Kidney tubule cell (primary cell): ENCODE data around the gene DOCK2.

ENCODE experiments used
- DNase-seq: peaks from one replicate; pipeline ENCODE4 v3.0.0-alpha.2; 2018; ENCODE audit warnings: low spot score

The DOCK2 gene

DNA sequence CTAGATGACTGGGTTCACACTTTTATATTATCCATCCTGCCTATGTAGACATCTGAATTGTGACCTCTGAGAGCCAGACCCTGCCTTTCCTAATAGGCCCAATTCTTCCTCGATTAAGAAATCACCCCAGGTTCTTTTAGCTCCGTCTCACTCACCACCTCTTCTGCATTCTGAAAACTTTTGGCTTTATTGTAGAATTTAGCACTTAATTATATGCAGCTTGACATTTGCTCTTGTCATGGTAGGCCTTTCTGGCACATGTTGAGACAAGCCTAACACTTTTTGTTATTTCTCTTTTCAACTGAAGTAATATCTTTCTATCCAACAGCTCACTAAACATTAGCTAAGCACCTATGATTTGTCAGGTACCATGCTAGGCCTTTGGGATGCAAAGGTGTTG lies 180.0 kb downstream of the DOCK2 start:
- no peak for DNase-seq

DNA sequence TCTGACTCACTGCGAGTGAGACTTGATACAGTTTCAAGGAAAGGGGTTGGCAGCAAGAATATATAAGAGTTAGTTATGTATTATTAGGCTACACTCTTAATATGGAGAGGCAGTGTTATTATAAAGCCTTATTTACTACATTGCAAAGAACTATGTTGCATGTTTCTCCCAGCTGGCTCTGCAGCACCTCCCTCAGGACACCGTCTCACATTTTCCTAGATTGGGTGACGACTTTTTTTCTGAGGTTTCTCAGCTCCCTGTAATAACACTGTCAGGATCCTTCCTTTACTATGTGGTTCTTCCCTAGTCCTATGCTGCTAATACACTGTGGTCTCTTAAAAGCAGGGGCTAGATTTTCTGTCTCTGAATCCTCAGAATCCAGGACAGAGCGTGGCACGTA lies 189.5 kb downstream of the DOCK2 start:
- peak; percentile 18 for DNase-seq

GRCh38 chr5:169827769-169828168 lies 190.7 kb downstream of the DOCK2 start:
- DNase-seq = no peak

DNA sequence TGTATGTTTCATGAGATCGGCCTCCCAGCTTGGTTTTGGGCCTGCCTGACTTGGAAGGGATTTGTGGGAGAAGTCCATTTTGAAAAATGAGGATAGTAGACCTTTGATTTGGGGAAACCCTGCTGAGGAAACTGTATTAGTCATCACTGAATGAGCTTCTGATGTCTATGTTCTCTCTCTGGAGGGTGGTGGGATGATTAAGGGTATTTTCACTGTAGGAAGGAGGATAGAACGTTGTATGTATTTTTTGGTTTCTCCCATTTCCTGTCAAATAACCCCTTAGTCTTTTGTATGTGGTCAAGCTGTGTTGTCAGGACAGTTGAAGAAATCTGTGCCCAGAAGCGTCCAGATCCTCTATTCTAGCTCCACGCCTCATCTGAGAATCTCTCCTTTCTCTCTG lies 191.3 kb downstream of the DOCK2 start:
- no peak for DNase-seq

DNA sequence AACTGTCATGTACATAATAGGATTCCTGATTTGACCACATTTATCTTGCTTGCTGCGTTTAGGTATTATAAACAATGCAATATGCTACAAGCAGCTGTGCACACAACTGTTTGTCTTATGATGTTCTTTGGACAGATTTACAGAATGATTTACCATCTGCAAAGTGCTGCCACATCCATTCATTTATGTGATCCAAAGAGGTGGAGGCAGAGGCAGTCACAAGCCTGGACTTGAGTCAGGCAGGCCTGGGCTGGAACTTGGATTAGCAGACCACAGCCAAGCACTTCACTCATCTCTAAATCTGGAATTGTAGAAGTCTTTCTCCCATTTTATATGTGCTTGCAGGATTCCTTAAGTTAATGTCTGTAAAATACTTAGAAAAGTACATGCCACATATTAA lies 194.3 kb downstream of the DOCK2 start:
- DNase-seq = no peak

DNA sequence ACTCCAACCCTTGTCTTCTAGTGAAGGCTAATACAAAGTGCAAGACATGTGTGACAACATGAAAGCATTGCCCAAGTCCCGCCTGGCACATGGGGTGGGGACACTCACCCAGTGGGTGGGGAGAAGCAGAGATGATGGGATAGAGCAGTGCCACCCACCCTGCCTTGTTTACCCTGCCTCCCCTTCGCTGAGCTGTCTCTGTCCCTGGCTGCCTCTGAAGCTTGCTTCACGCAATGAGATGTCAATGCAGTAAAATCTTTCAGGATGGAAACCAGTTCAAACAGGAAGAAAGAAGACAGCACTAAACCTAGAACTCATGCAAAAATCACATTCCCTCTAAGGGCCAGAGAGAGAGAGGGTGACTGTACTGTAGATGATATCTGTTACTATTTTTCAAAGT lies 195.2 kb downstream of the DOCK2 start:
- no peak for DNase-seq

DNA sequence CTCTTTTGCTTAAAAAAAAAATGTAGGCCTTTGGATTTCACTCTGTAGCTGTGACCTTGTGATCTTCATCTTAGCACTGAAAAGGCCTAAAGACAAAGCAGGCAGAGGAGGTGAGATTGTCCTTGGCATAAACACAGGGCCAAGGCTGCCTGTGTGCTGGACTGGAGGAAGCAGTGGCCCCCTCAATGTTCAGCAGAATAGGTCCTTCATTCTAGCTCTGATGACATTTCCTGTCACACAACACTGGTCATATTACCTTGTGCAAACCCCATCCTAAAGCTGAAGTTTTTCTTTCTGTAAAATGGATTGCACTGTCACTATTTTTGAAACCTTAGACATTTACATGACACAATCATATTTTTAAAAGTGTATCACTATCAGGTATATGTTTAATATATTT lies 195.8 kb downstream of the DOCK2 start:
- no peak for DNase-seq

GRCh38 chr5:169833681-169834292 lies 196.7 kb downstream of the DOCK2 start:
- peak; percentile 35 for DNase-seq

- DNase-seq = peak; percentile 10
Observed at GRCh38 chr5:169834540-169834939, 197.5 kb downstream of the DOCK2 start.

GRCh38 chr5:169836835-169837536 lies 199.9 kb downstream of the DOCK2 start:
- no peak for DNase-seq

DNA sequence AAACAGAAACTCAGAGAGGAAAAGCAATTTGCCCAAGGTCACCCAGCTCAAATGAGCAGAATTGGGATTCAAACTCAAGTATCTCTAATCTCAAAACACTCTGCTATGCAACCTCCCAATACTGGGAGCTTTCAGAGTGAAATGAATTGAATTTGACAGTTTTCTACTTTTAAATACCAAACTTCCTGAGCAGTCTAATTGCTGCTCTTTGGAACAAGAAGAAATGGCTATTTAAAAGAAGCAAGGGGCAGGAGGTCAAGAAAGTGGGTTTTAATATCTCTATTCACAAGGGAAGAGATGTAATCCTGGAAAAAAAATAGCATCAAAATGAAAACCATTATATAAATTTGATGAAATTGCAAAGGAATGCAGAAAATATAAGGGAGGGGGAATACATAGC lies 200.6 kb downstream of the DOCK2 start:
- DNase-seq = no peak

DNA sequence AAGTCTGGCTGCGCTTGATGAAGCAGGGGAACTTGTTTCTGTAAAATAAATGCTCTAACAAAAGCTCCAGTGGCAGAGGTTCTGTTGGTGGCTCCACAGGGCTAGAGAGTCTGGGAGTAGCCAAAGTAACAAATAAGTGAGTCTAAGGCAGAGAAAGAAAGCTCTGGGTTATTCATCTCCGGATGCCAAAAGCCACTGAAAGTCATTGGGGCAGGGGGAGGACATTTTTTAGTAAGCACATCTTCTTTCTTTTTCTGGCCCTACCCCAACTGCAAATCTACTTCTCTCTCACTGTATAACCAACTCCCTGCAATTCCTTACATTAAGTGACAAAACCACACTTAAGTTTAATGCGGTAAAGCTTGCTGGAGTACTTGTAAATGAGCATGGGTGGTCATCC lies 201.6 kb downstream of the DOCK2 start:
- no peak for DNase-seq

GRCh38 chr5:169840405-169840804 lies 203.3 kb downstream of the DOCK2 start:
- DNase-seq = no peak

- DNase-seq = no peak
Observed at GRCh38 chr5:169842699-169843098, 205.6 kb downstream of the DOCK2 start.

DNA sequence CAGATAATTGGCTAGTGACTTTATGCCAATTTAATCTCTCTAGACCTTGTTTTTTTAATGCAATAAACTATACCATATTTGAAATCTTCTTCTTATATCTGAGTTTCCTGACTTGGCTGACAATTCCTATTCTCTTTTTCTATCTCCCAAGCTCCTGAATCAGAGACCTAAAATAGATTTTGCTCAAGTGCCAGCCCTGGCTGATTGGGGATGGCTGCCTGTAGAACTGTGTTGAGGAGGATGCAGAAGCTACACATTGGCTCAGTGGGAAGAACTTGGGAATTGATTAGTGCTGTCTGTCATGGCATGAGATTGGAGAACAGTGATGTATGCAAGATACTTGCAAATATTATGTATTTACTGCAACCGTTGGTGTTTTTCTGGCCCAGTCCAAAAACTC lies 210.4 kb downstream of the DOCK2 start:
- DNase-seq = no peak

DNA sequence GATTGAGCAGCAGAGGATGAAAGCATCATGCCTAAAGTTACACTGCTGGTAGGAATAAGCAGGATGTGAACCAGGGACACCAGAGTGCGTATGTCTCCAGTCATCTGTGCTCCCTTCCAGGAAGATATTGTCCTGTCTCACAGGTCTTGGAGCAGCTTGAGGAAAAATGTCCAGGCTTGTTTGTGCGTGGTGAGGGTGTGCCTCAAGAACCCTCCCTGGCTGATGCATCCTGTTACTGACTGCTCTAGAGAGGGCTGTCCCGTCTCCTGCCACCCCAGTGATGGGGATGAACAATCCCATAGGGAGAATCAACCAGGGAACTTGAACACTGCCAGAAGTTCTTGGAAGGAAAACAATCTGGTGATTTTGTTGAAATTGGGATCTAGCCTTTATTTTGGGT lies 211.2 kb downstream of the DOCK2 start:
- DNase-seq = no peak

DNA sequence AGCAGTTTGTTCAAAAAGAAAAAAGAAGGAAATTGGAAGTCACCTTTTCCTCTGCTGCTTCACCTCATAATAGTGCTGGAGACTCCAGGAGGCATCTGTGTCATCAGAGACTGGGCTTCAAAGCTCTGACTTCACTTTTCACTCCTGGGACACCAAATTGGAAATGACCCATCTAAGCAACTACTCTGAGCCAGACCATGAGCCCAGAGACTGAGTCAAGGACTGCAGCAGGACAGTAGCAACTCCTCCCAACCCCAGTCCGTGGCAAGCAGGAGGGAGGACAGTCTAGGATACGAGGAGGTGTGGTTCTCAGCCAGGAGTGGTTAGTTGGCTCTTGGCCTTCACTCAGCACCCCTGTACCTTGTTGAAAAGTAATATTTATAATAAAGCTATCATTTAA lies 211.7 kb downstream of the DOCK2 start:
- DNase-seq = no peak

- no peak for DNase-seq
Observed at GRCh38 chr5:169850409-169850808, 213.3 kb downstream of the DOCK2 start.

DNA sequence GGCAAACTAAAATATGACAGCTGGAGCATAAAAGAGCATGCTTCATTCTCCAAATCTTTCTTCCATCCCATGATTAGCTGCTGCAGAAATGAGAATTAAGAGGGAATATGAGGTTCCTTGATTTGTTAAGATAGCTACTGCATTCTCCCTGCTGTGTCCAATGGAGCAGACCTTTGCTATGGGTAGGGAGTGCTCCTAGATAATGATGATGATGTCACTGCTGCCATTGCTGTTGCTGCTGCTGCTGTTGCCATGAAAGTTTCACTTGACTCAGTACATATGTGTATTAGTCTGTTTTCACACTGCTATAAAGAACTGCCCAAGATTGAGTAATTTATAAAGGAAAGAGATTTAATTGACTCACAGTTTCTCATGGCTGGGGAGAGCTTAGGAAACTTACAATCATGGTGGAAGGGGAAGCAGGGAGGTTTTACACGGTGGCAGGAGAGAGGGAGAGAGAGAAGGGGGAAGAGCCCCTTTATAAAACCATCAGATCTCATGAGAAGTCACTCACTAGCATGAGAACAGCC lies 214.3 kb downstream of the DOCK2 start:
- no peak for DNase-seq

DNA sequence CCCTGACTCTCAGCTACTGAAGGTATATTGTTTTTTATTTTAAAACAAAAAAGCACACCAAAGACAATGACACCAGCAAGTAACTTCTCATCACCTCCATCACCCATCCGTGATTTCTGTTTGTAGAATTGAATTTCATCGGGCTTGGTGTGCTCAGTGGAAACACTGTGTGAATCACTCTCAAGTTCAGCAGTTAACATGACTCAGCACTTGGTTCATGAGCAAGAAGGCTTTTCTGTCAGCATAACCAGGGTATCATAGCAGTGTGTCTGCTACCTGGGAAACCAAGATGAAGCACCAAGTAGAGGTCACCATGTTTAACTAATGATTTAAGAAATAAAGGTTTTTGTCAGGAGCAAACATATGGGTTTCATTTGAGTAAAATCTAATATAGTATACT lies 219.5 kb downstream of the DOCK2 start:
- DNase-seq = peak; percentile 91

- no peak for DNase-seq
Observed at GRCh38 chr5:169860585-169860984, 223.5 kb downstream of the DOCK2 start.

DNA sequence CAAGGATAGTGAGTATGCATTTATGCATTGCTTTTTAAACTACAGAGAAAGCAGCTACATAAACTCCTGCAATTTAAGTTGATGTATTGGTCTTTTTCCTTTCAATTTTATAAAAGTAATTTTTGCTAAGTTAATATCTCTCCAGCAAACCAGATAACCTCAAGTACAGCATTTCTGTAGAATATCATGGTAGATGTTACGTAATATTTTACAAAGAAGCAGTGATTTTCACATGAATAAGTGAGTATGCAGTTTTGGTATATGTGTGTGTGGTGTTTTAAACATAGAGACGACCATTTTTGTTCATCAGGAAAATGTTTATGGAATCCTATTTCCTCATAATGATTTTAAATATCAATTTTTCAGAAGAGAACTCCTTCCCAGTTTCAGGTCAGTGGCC lies 224.4 kb downstream of the DOCK2 start:
- DNase-seq = no peak

- no peak for DNase-seq
Observed at GRCh38 chr5:169861934-169862333, 224.9 kb downstream of the DOCK2 start.

- no peak for DNase-seq
Observed at GRCh38 chr5:169862391-169862811, 225.3 kb downstream of the DOCK2 start.
